Measurements from ENCODE around the gene ARL16.

DNA sequence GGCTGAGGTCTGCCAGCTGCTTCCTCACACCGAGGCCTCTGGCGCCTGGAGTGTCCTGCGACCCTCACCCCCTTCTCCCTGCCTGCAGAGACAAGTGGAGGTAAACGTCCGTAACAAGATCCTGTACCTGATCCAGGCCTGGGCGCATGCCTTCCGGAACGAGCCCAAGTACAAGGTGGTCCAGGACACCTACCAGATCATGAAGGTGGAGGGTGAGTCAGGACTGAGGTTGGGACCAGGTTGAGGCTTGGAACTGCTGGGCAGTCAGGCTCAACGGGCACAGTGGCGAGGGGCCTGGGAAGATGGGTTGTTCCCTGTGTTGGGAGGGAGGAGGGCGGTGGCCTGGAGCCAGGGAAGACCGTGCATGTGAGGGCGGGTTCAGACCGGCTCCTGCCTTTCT lies 5.0 kb upstream of the ARL16 start:
- TF ChIP-seq, protein P1, sequence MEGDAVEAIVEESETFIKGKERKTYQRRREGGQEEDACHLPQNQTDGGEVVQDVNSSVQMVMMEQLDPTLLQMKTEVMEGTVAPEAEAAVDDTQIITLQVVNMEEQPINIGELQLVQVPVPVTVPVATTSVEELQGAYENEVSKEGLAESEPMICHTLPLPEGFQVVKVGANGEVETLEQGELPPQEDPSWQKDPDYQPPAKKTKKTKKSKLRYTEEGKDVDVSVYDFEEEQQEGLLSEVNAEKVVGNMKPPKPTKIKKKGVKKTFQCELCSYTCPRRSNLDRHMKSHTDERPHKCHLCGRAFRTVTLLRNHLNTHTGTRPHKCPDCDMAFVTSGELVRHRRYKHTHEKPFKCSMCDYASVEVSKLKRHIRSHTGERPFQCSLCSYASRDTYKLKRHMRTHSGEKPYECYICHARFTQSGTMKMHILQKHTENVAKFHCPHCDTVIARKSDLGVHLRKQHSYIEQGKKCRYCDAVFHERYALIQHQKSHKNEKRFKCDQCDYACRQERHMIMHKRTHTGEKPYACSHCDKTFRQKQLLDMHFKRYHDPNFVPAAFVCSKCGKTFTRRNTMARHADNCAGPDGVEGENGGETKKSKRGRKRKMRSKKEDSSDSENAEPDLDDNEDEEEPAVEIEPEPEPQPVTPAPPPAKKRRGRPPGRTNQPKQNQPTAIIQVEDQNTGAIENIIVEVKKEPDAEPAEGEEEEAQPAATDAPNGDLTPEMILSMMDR (conservative IDR thresholded peaks at IDR 0.05), result no peak
- TF ChIP-seq ZFX (IDR thresholded peaks at IDR 0.05), result no peak

Measured in C4-2B (cell line).